NCI-H69 (cell line): ENCODE measurements around the gene GPR183.

Source experiments
- DNase-seq: peaks from one replicate; lab custom pipeline; 2025; lab: John Stamatoyannopoulos, UW

Gene GPR183

DNA sequence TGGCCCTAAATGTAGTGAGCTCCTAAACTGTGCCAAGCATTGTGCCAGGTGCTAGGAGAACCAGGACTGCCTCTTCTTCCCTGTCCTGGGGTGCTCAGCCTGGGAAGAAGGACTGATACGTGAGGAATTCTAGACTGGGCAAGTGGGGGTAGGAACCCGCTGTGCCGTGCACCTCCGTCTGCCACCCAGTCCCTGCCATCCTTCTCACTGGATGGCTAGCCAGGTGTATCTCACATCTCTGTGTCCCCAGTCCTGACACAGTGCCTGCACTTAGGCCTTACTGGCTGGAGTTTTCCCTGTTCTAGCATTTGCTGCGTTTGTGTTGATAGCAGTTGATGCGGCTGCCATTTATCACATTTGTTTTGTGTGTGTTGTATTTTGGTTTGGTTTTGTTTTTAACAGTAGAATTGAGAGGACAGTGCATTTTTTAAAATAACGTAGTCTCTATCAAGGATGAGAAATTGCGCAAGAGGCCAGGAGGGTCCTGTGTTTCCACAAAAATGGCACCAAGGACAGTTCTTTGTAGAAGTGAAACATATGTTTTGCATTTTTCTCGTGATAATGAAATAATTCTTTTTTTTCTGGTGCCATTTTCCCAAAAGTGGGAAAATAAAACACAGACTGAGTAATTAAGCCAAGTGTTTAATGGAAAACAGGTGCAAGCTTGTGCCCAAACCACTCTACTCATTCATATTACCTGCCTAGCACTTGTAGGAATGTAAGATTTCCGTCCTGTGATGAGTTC, 4.7 kb upstream of the GPR183 start:
- DNase-seq, result no peak

GRCh38 chr13:99311137-99311536, 3.9 kb upstream of the GPR183 start:
- no peak for DNase-seq

DNA sequence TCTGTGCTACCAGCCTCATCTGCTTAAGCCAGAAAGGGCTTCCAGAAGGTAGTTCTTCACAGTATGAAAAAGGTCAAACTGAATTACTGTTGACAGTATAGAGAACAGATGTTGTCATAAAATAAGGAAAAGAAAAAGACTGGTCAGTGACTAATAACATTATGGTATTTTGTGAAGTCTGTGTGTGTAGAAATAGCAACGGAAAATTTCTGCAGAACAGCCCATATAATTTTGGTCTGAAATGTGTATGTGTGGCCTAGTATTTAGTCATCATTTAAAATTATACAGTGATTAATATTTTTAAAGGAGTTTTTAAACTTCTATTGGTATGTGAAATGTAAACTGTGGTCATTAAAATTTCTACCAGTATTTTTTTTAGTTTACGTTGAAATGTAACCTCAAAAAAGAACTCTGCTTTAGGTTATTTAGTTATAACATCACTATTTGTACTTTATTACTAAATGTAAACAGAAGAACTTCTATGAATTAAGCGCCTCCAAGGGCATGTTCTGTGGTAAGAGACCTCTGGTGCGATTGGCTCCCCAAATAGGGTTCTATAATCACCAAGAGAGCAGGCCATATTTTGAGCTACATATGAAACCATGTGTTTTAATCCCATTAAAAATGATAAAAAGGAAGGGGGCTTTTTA, 3.3 kb upstream of the GPR183 start:
- DNase-seq, result peak; percentile 68

DNA sequence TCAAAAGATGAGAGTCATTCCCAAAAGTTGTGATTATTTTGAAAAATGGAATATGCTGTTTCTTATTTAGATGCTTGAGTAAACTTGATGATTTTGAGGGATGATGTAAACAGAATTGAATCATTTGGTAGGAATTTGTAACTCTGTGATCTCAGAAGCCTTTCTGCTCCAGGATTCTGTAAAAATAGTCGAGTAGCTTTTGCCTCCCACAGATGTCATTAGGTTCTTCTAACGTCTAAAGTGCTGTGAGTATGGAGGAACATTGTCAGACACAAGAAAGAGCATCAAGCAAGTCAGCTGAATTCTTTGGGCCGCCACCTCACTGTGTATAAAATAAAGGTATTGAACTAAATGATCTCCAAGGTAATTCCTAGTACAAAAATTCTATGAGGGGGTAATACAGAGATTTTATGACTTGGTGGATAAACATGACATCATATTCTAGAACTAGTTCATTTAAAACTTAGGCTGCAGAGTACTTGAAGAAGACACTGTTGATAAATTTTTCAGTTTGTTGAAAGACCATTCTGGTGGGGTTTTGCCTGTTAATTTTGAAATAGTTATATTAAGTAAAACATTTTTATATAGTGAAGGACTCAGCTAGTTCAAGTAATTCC, 1.4 kb upstream of the GPR183 start:
- no peak for DNase-seq

- DNase-seq, result peak; percentile 30
These were observed 595 bp upstream of the GPR183 start for GRCh38 chr13:99307648-99308339.

DNA sequence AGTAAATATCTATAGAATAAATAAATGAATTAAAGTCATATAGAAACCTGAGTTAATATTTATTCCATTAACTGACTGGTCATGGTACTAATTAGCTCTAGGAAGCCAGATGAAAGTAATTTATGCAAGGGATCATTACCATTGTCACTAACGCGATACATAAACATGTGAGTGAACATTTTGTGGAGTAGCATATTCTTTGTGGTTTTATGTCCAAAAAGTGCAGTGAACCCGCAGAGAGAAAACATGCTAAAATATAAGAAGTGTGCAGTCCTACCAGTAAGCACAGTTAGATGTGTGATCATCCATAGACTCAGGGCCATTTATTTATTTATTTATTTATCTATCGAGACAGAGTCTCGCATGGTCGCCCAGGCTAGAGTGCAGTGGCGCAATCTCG, 1.6 kb downstream of the GPR183 start:
- DNase-seq, result no peak

GRCh38 chr13:99305158-99305557, 2.0 kb downstream of the GPR183 start:
- DNase-seq, result no peak

- no peak for DNase-seq
These were observed 2.7 kb downstream of the GPR183 start for GRCh38 chr13:99304541-99304940.

DNA sequence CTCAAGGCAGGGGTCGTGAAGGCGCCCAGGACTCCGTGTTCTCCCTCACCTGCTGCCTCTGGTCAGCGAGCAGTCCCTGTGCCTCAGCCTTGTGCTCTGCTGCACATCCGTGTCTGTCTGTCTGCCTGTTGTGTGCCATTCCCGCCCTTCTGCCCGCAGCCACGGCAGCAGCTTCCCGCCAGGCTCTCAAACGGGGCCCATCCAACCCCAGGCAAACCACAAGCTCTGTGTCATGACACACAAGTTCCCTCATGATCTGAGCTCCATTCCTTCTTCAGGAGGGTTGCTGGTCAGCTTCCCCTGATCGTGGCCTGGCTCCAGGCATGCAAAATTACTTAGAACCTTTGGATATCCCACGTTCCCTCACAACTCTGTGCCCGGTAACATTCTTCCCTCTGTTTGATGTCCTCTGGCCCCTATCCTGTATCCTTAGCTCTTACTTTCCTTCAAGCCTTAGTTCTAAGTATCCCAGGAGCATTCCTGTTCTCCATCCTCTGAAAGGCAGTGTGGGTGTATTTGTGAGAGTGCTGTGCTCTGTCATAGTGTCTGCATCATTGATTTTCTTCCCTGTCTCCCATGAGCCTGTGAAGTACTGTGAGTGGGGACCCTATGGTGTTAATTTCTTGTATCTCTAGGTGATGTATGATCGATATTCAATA, 3.2 kb downstream of the GPR183 start:
- no peak for DNase-seq

DNA sequence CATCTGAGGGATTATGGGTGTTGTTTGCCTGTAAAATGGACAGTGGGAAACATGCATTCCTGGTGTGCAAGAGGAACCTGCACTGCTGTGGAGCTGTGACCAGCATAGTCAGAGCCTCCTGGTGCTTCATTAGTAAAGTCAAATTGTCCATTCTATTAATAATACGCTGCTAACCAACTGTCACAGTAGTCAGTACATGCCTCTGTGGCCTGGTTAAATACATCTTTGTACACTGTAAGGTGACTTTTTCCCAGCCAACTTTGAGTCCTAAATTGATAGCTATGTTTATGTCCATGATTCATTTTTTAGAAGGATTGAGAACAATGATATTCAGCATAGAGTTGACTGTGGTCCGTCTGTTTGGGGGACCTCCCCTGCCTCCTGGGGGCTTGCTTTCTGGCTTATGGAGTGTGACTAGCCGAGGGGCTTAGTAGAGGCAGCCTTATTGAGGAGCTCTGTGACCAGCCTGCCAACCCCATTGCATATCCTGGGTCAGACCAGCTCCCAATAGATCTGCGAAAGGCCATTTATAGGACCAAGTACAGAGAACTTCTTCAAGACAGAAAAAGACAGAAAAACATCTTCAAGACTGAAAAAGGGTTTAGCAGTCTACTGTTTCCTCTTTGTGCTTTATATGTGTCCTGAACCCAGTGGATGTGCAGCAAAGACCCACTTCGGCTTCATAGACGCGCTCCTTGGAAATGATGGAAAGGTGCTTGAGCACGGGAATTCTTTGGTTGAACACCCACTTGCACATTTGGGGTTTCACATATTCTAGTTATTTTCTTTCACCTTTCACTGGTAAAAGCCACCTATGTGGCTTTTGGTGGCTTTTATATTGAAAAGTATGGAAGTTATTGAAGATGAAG, 4.3 kb downstream of the GPR183 start:
- no peak for DNase-seq

- no peak for DNase-seq
These were observed 5.1 kb downstream of the GPR183 start for GRCh38 chr13:99301913-99302636.

- no peak for DNase-seq
These were observed 6.0 kb downstream of the GPR183 start for GRCh38 chr13:99301056-99301838.

DNA sequence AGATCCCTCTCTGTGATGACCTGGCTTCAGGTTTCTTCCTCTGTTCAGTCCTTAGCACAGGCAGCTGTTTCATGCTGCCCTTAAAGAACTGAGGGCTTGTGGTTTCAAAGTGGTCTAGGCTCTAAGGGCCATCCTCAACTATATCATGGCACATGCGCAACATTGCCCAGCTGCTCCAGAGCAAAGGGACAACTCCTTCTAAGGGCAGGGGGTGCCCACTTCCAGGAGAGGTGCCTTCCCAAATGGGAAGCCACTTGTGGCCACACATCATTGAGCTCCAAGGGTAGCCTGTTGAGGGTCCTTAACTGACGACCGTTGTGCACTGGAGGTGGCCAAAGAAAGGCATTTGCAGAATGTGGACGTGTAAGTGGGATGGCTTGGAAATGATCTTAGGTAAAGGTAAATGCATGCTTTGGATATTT, 7.3 kb downstream of the GPR183 start:
- DNase-seq, result no peak

- DNase-seq, result no peak
These were observed 7.8 kb downstream of the GPR183 start for GRCh38 chr13:99299256-99299919.

GRCh38 chr13:99298056-99298455, 9.1 kb downstream of the GPR183 start:
- DNase-seq, result no peak

GRCh38 chr13:99297331-99297730, 9.9 kb downstream of the GPR183 start:
- DNase-seq, result no peak

- DNase-seq, result no peak
These were observed 10.8 kb downstream of the GPR183 start for GRCh38 chr13:99296398-99296797.

GRCh38 chr13:99295488-99296252, 11.5 kb downstream of the GPR183 start:
- DNase-seq, result no peak
